Esophagus squamous epithelium (tissue), 4 donors: Measurements from ENCODE around the gene RYR1.

Experiments
- POLR2A ChIP-seq, 4 donors: fragments of 450-650 bp; IDR thresholded peaks; one replicate each; pipeline ENCODE4 v1.6.1; 2017; ENCODE audit warnings: antibody characterized with exemption in 4 of 4, mild to moderate bottlenecking in 4 of 4, moderate library complexity in 3 of 4
- TF ChIP-seq, protein P1 (sequence below), 6 experiments: fragments of 450-650 bp in 4 of 6; fragments of 200-600 bp in 2 of 6; sonication (generic) in 2 of 6; IDR thresholded peaks; one replicate each; pipeline ENCODE4 v1.5.1; 2016 to 2019; ENCODE audit warnings: antibody characterized with exemption in 6 of 6, mild to moderate bottlenecking in 4 of 6, moderate library complexity in 4 of 6

DNA sequence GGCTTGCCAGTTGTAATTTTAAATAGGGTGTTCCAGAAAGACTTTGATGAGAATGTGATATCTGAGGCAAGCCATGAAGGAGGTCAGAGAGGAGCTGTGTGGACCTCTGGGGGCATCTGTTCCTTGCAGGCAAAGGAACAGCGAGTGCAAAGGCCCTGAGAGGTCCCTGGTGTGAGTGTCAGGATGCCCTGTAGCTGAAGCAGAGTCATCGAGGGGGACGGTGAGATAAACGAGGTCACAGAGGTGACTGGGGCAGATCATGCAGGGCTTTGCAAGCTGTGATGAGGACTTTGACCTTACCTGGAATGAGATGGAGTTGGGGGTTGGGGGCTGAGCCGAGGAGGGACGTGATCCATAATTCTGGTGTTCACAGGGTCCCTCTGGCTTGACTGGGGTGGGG is 75.0 kb downstream of the RYR1 start:
- TF ChIP-seq, protein P1, sequence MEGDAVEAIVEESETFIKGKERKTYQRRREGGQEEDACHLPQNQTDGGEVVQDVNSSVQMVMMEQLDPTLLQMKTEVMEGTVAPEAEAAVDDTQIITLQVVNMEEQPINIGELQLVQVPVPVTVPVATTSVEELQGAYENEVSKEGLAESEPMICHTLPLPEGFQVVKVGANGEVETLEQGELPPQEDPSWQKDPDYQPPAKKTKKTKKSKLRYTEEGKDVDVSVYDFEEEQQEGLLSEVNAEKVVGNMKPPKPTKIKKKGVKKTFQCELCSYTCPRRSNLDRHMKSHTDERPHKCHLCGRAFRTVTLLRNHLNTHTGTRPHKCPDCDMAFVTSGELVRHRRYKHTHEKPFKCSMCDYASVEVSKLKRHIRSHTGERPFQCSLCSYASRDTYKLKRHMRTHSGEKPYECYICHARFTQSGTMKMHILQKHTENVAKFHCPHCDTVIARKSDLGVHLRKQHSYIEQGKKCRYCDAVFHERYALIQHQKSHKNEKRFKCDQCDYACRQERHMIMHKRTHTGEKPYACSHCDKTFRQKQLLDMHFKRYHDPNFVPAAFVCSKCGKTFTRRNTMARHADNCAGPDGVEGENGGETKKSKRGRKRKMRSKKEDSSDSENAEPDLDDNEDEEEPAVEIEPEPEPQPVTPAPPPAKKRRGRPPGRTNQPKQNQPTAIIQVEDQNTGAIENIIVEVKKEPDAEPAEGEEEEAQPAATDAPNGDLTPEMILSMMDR (IDR thresholded peaks at IDR 0.05) = no peak
- TF ChIP-seq POLR2A (IDR thresholded peaks at IDR 0.05) = no peak
